Thyroid gland (tissue), 4 donors: ENCODE data around the gene FAM120A.

Source experiments
- POLR2A ChIP-seq, 2 donors: fragments of 450-650 bp; IDR thresholded peaks; one replicate each; pipeline ENCODE4 v1.6.1; 2017; ENCODE audit warnings: antibody characterized with exemption in 2 of 2, mild to moderate bottlenecking in 2 of 2, moderate library complexity in 1 of 2
- TF ChIP-seq, protein P1 (sequence below), 6 experiments: fragments of 200-600 bp in 3 of 6; fragments of 450-650 bp in 3 of 6; sonication (generic) in 3 of 6; IDR thresholded peaks; one replicate each; pipeline ENCODE4 v1.5.1; 2016 to 2019; ENCODE audit warnings: antibody characterized with exemption in 6 of 6, mild to moderate bottlenecking in 2 of 6, inconsistent platforms in 1 of 6, moderate library complexity in 1 of 6

GRCh38 chr9:93555370-93555769, 103.9 kb downstream of the FAM120A start:
- TF ChIP-seq, protein P1, sequence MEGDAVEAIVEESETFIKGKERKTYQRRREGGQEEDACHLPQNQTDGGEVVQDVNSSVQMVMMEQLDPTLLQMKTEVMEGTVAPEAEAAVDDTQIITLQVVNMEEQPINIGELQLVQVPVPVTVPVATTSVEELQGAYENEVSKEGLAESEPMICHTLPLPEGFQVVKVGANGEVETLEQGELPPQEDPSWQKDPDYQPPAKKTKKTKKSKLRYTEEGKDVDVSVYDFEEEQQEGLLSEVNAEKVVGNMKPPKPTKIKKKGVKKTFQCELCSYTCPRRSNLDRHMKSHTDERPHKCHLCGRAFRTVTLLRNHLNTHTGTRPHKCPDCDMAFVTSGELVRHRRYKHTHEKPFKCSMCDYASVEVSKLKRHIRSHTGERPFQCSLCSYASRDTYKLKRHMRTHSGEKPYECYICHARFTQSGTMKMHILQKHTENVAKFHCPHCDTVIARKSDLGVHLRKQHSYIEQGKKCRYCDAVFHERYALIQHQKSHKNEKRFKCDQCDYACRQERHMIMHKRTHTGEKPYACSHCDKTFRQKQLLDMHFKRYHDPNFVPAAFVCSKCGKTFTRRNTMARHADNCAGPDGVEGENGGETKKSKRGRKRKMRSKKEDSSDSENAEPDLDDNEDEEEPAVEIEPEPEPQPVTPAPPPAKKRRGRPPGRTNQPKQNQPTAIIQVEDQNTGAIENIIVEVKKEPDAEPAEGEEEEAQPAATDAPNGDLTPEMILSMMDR (IDR thresholded peaks at IDR 0.05), result no peak
- no peak for TF ChIP-seq POLR2A (IDR thresholded peaks at IDR 0.05)
